ENCODE results near the gene JCAD. TPM values are rescaled to one million over a fixed set of nuclear protein-coding genes. Genes with fewer than 3 reads are reported as not detected.

JCAD gene
- total and polyA plus RNA-seq, 10 of the 15 experiments (the other 5 are each of a cell fraction or from before 2014, with no cell fraction given): 0.28 TPM; not detected in 9

- in situ Hi-C loops (cut with MboI): no loop called here
- H3K4me1 ChIP-seq (ENCODE audit: control insufficient read depth, insufficient read depth, low read length): no peaks in the 10 kb centered on the region
- no peak overlapping the region for H3K4me2 ChIP-seq (ENCODE audit: control insufficient read depth, insufficient read depth)
- no peaks in the 10 kb centered on the region for H3K9me3 ChIP-seq (replicated peaks; ENCODE audit: control insufficient read depth, insufficient read depth, low read length)
- ChIA-PET SMC1A (ENCODE audit: uncharacterized antibody, unreplicated experiment) (no interaction called here), CTCF (no interaction called here), RAD21 (ENCODE audit: unreplicated experiment) (no interaction called here), POLR2A (no interaction called here)
- ATAC-seq: no peak
- H3K36me3 ChIP-seq (ENCODE audit: control insufficient read depth in 2 of 2, insufficient read depth in 2 of 2, low read length in 1 of 2): no peaks in the 10 kb centered on the region
- no peak overlapping the region for H3K4me3 ChIP-seq
- no peak for DNase-seq (ENCODE audit: low read depth, low spot score)
- no peaks in the 10 kb centered on the region for H3K27me3 ChIP-seq (replicated peaks in 1 of 2; ENCODE audit: control insufficient read depth in 2 of 2, insufficient read depth in 2 of 2, low read length in 1 of 2)
- BruUV-seq (replicated peaks): no TSS peak
- H3K9ac ChIP-seq (ENCODE audit: control insufficient read depth, insufficient read depth, low read length): no peak overlapping the region
- FAIRE-seq: no peak
- H3K27ac ChIP-seq (ENCODE audit: control insufficient read depth, insufficient read depth): no peak overlapping the region
- H2AFZ ChIP-seq (ENCODE audit: control insufficient read depth, low read depth, low read length): no peak overlapping the region
- no peak for TF ChIP-seq MEF2A (IDR thresholded peaks at IDR 0.05; ENCODE audit: insufficient read depth, low read depth, low read length)
- TF ChIP-seq STAT1 (conservative IDR thresholded peaks at IDR 0.05): no peak
- TF ChIP-seq IRF5 (IDR thresholded peaks at IDR 0.05; ENCODE audit: borderline replicate concordance): no peak
- TF ChIP-seq ZNF217 (IDR thresholded peaks at IDR 0.05): no peak
- TF ChIP-seq TCF7 (IDR thresholded peaks at IDR 0.05; ENCODE audit: borderline replicate concordance): no peak
- no peak for TF ChIP-seq YBX1 (IDR thresholded peaks at IDR 0.05)
- no peak for TF ChIP-seq PBX3 (IDR thresholded peaks at IDR 0.05; ENCODE audit: insufficient replicate concordance, low read depth, low read length)
- TF ChIP-seq NFYA (IDR thresholded peaks at IDR 0.05; ENCODE audit: borderline replicate concordance, low read depth, low read length): no peak
- TF ChIP-seq SIX5 (IDR thresholded peaks at IDR 0.05; ENCODE audit: low read depth, low read length, severe bottlenecking): no peak
- no peak for TF ChIP-seq ESRRA (IDR thresholded peaks at IDR 0.05; ENCODE audit: low read length)
- TF ChIP-seq USF2 (IDR thresholded peaks at IDR 0.05; ENCODE audit: borderline replicate concordance, low read depth, low read length): no peak
- no peak for TF ChIP-seq MAX (IDR thresholded peaks at IDR 0.05; ENCODE audit: low read depth, low read length)
- TF ChIP-seq ZNF274 (IDR thresholded peaks at IDR 0.05; ENCODE audit: insufficient read depth, insufficient read length): no peak
- no peak for TF ChIP-seq CBX5 (IDR thresholded peaks at IDR 0.05; ENCODE audit: low read depth)
- no peak for TF ChIP-seq ASH2L (IDR thresholded peaks at IDR 0.05; ENCODE audit: borderline replicate concordance, low read depth)
- no peak for TF ChIP-seq POLR2AphosphoS5 (IDR thresholded peaks at IDR 0.05; ENCODE audit: low read length)
- intact Hi-C loops (cut with micrococcal nuclease; ENCODE audit: unreplicated experiment): no loop called here
- H3K79me2 ChIP-seq (ENCODE audit: control insufficient read depth, insufficient read depth, low read length): no peaks in the 10 kb centered on the region
- H4K20me1 ChIP-seq (ENCODE audit: control insufficient read depth, insufficient read depth): no peaks in the 10 kb centered on the region
- WGBS (ENCODE audit: insufficient coverage, insufficient replicate concordance, low lambda C conversion rate, missing lambda C conversion rate): 26% methylated on average over 9 of the region's 9 CpGs
Measured at GRCh38 chr10:30093303-30093950, 34.0 kb upstream of the JCAD start.

Data from GM12878 (cell line).